AG09319 (cell line): ENCODE data around the gene DOCK3.

ENCODE experiments used
- DNase-seq: peaks from one replicate; pipeline ENCODE4 v3.0.0-alpha.2; 2010; ENCODE audit warnings: low read depth; ENCODE audit errors: extremely low read depth
- CTCF ChIP-seq: IDR thresholded peaks from 2 replicates; pipeline ENCODE4 v1.5.1; 2011; ENCODE audit warnings: low read depth, mild to moderate bottlenecking, inconsistent platforms, low read length, moderate library complexity

DOCK3 gene

GRCh38 chr3:51276046-51276445 lies 601.3 kb downstream of the DOCK3 start:
- no peak for DNase-seq
- TF ChIP-seq CTCF, result no peak

GRCh38 chr3:51279448-51279847 lies 604.7 kb downstream of the DOCK3 start:
- DNase-seq, result no peak
- TF ChIP-seq CTCF, result no peak

GRCh38 chr3:51280176-51280575 lies 605.4 kb downstream of the DOCK3 start:
- DNase-seq, result no peak
- no peak for TF ChIP-seq CTCF

- DNase-seq, result no peak
- TF ChIP-seq CTCF, result no peak
Measured at GRCh38 chr3:51282931-51283330, 608.2 kb downstream of the DOCK3 start.

GRCh38 chr3:51283421-51283820 lies 608.7 kb downstream of the DOCK3 start:
- TF ChIP-seq CTCF, result no peak
- no peak for DNase-seq

- TF ChIP-seq CTCF, result no peak
Measured at GRCh38 chr3:51295625-51296024, 620.9 kb downstream of the DOCK3 start.

GRCh38 chr3:51297333-51297732 lies 622.6 kb downstream of the DOCK3 start:
- TF ChIP-seq CTCF, result no peak
- no peak for DNase-seq

More at GRCh38 chr3:51295625-51296024, 620.9 kb downstream of the DOCK3 start:
- no peak for DNase-seq
